Activated T-helper 1 cell treated with anti-CD3 and anti-CD28 coated beads, Interleukin-12 subunit alpha, Interleukin-12 subunit beta, Interleukin-2, Interleukin-4 antibody, amounts not matched to agents 30 ng/mL and 10 ng/mL and 1 ng/mL, durations not matched to agents 14 hours and 24 hours and 36 hours (primary cell): ENCODE measurements around the gene PIGK. TPM values are rescaled to one million over a fixed set of nuclear protein-coding genes. Genes with fewer than 3 reads are reported as not detected.

Experiments
- DNase-seq: peaks from one replicate; pipeline ENCODE4 v3.0.0; 2021; ENCODE audit warnings: low spot score
- H3K27ac Mint-ChIP-seq: one replicate; pipeline ENCODE4 v1.8.0; 2021; ENCODE audit warnings: mild to moderate bottlenecking, mixed read lengths
- H3K27me3 Mint-ChIP-seq: one replicate; pipeline ENCODE4 v1.8.0; 2022; ENCODE audit warnings: mild to moderate bottlenecking, moderate library complexity, mixed read lengths; ENCODE audit not compliant: insufficient read depth
- H3K36me3 Mint-ChIP-seq: one replicate; pipeline ENCODE4 v1.8.0; 2021; ENCODE audit warnings: low read depth, mixed read lengths
- H3K4me1 Mint-ChIP-seq: one replicate; pipeline ENCODE4 v1.8.0; 2021; ENCODE audit warnings: low read depth, mixed read lengths
- H3K4me3 Mint-ChIP-seq: one replicate; pipeline ENCODE4 v1.8.0; 2021; ENCODE audit warnings: mild to moderate bottlenecking, moderate library complexity, mixed read lengths
- H3K9me3 Mint-ChIP-seq: one replicate; pipeline ENCODE4 v1.8.0; 2021; ENCODE audit warnings: mixed read lengths
- intact Hi-C: fragments of 100-400 bp; cut with micrococcal nuclease; formaldehyde crosslinking; loops from one replicate; pipeline ENCODE4 v1.15.1; 2024
- total RNA-seq: library from RNA; stranded (reverse); gene quantifications from 2 replicates; pipeline ENCODE4 v1.2.3, GENCODE V29; 2022

Gene PIGK
- 15.9 and 19.4 TPM in 2 replicates for total RNA-seq

DNA sequence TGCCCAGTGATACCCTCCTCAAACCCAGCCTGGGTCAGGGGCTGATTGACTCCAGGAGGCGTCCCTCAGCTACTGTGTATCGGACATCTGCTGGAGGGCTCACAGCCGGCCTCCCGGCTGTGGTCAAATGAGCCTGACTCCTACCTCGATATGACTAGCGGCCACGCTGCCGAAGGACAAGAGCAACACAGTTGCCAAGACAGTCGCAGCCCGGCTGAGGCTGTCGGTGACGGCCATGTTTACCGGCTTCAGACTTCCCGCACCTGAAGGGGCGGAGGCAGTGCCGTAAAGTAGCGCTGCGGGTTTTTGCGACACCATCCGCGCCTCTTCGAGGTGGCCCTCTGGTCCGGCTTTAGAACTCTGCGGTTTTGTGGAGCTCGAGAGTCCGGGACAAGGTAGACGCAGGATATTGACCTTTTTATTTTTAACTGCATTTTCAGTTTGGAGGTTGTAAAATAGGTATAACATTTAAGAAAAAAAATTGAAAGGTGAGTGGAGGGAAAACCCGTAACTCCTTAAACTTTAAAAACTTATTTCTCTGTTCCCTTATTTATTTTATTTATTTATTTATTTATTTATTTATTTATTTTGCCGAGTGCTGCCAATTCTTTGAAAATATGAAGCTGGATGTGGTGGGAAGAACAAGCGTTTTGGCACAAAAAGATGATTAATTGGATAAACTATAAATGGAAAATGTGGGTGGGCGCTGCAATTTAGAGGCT is at the start of gene PIGK:
Gene PIGK (minus strand): TSS at position 265 of the 722 bp plus-strand sequence. CDS start 28 bp downstream, at position 237.
- Mint-ChIP-seq H3K4me1 (peaks cover 26% of the 10 kb centered on the region), H3K9me3 (no peaks in the 10 kb centered on the region), H3K27me3 (no peaks in the 10 kb centered on the region), H3K4me3 (peak within 1 kb of the TSS; percentile 92), H3K36me3 (peaks cover 9% of the 10 kb centered on the region), H3K27ac (peak within 1 kb of the TSS; percentile 84)
- intact Hi-C loops = loop anchor here (2.0 to 10.0 kb wide), 10 partner anchors 63 to 1497 kb away; partner anchors contain the start of genes ACADM, AK5, IFI44L and MIGA1
- DNase-seq = peak; percentile 85

DNA sequence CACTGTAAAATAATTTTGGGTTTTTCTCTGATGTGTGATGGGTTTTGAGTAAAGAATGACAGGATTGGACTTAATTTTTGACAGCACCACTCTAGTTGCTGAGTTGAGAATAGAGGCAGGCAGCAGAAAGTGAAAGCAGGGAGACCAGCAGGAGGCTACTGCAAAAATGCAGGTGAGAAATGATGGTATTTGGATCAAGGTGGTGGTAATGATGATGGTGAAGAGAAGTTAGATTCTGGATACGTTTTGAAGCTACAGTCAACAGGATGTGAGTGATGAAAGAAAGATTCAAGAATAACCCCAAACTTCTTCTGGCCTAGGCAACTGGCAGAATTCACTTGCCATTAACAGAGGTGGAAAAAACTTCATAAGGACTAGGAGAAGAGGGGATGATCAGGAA is 47.8 kb upstream of the PIGK start:
- Mint-ChIP-seq H3K27ac (no peak overlapping the region), H3K27me3 (peaks cover 3% of the 10 kb centered on the region), H3K9me3 (no peaks in the 10 kb centered on the region), H3K4me3 (no peak overlapping the region), H3K4me1 (no peaks in the 10 kb centered on the region), H3K36me3 (no peaks in the 10 kb centered on the region)
- intact Hi-C loops = no loop called here
- no peak for DNase-seq

DNA sequence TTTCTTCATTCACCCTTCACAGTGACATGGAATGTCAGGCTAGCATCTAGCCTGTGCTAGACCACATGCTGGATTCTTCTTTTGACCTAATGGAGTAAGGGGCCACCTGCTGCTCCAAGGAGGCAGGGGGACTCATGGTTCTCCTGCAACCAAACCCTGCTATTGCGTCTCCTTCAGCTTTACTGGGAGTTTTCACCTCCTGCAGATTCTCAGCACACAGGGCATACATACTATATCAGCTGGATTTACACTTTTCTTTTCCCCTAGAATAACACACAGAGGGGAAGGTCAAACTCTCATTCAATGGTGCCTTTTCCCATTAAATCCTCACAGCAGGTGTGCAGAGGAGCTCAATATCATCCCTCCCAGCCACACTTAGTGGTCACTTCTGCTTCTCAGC is 46.0 kb upstream of the PIGK start:
- Mint-ChIP-seq H3K27ac (no peak overlapping the region), H3K4me3 (no peak overlapping the region)
- DNase-seq = no peak

DNA sequence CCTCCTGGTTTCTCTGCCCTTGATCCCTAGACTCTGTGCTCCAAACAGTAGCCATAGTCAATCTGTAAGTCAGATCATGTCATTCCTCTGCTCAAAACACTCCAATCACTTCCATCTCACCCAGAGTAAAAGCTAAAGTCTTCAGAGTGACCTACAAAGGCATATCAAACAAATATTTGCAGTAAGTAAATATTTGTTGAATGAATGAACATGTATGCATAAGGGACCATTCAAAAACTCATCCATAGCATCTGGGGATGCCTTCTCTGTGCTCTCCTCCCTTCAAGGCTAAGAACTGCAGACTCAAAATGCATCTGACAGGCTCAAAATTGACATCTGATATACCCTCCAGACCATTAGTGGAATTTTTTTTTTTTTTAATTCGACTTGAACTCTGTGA is 44.5 kb upstream of the PIGK start:
- Mint-ChIP-seq H3K4me3 (no peak overlapping the region), H3K36me3 (no peaks in the 10 kb centered on the region), H3K4me1 (no peaks in the 10 kb centered on the region), H3K9me3 (no peaks in the 10 kb centered on the region), H3K27me3 (peaks cover 3% of the 10 kb centered on the region), H3K27ac (no peak overlapping the region)
- intact Hi-C loops = no loop called here
- DNase-seq = no peak

More for the DNA sequence above, 46.0 kb upstream of the PIGK start:
- H3K27me3 Mint-ChIP-seq = peaks cover 3% of the 10 kb centered on the region
- H3K9me3 Mint-ChIP-seq = no peaks in the 10 kb centered on the region
- no peaks in the 10 kb centered on the region for H3K36me3 Mint-ChIP-seq
- intact Hi-C loops = no loop called here
- H3K4me1 Mint-ChIP-seq = no peaks in the 10 kb centered on the region

DNA sequence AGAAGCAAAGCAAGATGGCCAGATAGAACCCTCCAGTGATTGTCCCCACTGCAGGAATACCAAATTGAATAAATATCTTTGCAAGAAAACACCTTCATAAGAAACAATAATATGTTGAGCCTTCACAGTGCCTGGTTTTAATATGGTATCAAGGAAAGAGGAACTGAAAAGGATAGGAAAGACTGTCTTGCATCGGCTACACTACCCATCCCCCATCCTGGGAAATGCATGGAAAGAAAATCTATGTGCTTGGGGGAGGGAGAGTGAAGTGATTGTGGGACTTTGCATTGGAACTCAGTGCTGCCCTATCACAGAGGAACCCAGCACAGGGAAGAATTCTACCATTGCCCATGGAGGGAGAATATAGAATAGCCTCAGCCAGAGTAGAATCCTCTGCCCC is 34.0 kb upstream of the PIGK start:
- Mint-ChIP-seq H3K27ac (no peak overlapping the region), H3K4me1 (no peaks in the 10 kb centered on the region), H3K36me3 (no peaks in the 10 kb centered on the region), H3K9me3 (peaks cover 36% of the 10 kb centered on the region), H3K4me3 (no peak overlapping the region), H3K27me3 (no peaks in the 10 kb centered on the region)
- intact Hi-C loops = no loop called here
- no peak for DNase-seq

DNA sequence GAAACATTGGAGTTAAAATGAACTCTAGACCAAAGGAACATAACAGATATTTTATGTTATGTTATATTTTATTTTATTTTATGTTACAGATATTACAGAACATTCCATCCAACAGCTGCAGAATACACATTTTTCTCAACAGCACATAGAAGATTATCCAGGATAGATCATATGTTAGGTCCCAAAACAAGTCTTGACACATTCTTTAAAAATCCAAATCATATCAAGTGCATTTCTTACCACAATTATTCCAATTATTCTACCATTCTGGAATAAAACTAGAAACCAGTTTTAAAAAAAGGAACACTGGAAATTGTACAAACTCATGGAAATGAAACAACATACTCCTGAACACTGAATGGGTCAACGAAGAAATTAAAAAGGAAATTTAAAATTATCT is 30.9 kb upstream of the PIGK start:
- H3K9me3 Mint-ChIP-seq = peaks cover 42% of the 10 kb centered on the region
- H3K4me1 Mint-ChIP-seq = no peaks in the 10 kb centered on the region
- peaks cover 3% of the 10 kb centered on the region for H3K27me3 Mint-ChIP-seq
- DNase-seq = no peak
- no peak overlapping the region for H3K4me3 Mint-ChIP-seq
- no peak overlapping the region for H3K27ac Mint-ChIP-seq
- intact Hi-C loops = no loop called here
- H3K36me3 Mint-ChIP-seq = no peaks in the 10 kb centered on the region

DNA sequence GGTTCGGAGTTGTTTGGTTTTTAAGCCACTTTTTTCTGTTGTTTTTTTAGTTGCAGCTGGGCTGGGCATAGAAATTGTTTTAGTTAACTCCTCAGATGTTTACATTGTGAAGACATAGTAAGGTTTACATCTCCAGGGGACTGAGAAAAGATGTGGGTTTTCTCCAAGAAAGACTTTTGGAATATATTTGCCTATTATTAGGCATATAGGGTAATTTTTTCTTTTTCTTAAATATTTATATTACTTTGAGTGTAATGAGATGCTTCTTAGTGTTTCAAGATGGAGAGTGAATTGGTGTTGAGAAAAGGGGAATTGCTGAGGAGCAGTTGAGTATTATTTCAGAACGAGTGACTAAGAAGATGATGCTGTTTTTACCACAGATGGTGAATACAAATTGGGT is 26.6 kb upstream of the PIGK start:
- Mint-ChIP-seq H3K27ac (no peak overlapping the region), H3K9me3 (peaks cover 29% of the 10 kb centered on the region), H3K36me3 (no peaks in the 10 kb centered on the region), H3K4me1 (no peaks in the 10 kb centered on the region), H3K4me3 (no peak overlapping the region), H3K27me3 (peaks cover 3% of the 10 kb centered on the region)
- DNase-seq = no peak
- intact Hi-C loops = no loop called here

DNA sequence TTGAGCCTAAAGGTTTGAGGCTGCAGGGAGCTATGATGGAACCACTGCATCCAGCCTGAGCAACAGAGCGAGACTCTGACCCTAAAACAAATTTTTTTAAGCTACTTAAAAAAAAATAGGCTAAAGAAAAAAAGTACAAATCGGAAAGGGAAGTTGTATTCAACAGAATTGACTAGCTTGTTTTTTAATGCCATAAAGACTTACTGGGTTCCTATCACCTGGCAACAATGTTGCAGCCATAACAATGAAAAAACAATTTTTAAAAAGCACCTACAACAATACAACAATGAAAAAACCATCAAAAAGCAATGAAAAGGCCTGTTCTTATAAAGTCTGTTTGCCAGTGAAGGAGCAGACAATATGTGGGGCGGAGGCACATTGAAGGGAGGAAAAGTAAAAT is 20.1 kb upstream of the PIGK start:
- Mint-ChIP-seq H3K36me3 (no peaks in the 10 kb centered on the region), H3K4me1 (no peaks in the 10 kb centered on the region), H3K9me3 (no peaks in the 10 kb centered on the region), H3K27me3 (no peaks in the 10 kb centered on the region), H3K27ac (no peak overlapping the region), H3K4me3 (no peak overlapping the region)
- intact Hi-C loops = no loop called here
- no peak for DNase-seq

DNA sequence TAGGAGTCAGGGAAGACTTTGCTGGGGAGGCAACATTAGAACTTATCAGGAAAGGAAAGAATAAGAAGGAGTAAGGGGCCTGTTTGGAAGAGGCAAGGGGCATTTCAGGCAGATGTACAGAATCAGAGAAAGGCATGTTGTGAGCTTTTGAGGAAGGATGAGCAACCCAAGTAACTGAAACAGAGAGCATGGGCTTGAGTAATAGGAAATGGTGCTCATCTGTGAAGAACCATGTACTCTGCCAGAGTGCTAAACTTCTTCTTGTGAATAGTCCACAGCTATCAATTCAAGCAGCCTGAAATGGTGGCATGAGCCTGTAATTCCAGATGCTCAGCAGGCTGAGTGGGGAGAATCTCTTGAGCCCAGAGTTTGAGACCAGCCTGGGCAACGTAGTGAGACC is 19.2 kb upstream of the PIGK start:
- DNase-seq = no peak
- no peaks in the 10 kb centered on the region for H3K36me3 Mint-ChIP-seq
- no peak overlapping the region for H3K4me3 Mint-ChIP-seq
- intact Hi-C loops = no loop called here
- no peaks in the 10 kb centered on the region for H3K4me1 Mint-ChIP-seq
- H3K9me3 Mint-ChIP-seq = no peaks in the 10 kb centered on the region
- no peak overlapping the region for H3K27ac Mint-ChIP-seq
- no peaks in the 10 kb centered on the region for H3K27me3 Mint-ChIP-seq

DNA sequence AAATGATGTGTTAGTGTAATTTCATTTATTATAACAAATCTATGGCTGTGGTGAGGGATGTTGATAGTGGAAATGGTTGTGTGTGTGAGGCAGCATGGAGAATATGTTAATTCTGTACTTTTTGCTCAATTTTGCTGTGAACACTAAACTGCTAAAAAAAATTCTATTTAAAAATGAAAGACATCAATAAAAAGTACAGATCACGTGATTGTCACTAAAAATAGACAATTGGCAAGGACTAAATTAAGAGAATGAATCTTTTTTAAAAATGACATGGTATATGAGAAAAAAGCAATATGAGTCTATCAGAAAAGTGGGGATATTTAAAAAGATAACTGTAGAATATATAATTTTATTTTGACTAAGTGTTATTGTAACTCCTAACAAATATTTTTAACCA is 15.7 kb upstream of the PIGK start:
- peaks cover 5% of the 10 kb centered on the region for H3K9me3 Mint-ChIP-seq
- H3K36me3 Mint-ChIP-seq = no peaks in the 10 kb centered on the region
- no peaks in the 10 kb centered on the region for H3K27me3 Mint-ChIP-seq
- H3K4me3 Mint-ChIP-seq = no peak overlapping the region
- no peaks in the 10 kb centered on the region for H3K4me1 Mint-ChIP-seq
- no peak for DNase-seq
- intact Hi-C loops = no loop called here
- H3K27ac Mint-ChIP-seq = no peak overlapping the region

DNA sequence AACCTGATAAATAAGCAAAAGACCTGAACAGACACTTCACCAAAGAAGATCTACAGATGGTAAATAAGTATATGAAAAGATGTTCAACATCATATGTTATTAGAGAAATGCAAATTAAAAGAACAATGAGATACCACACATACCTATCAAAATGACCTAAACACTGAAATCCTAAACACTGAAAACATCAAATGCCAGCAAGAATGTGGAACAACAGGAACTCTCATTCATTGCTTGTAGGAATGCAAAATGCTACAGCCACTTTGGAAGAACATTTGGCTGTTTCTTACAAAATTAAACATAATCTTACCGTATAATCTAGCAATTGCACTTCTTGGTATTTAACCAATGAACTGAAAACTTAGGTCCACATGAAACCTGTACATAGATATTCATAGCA is 14.9 kb upstream of the PIGK start:
- H3K27ac Mint-ChIP-seq = no peak overlapping the region
- H3K9me3 Mint-ChIP-seq = peaks cover 5% of the 10 kb centered on the region
- DNase-seq = no peak
- H3K4me1 Mint-ChIP-seq = no peaks in the 10 kb centered on the region
- H3K4me3 Mint-ChIP-seq = no peak overlapping the region
- no peaks in the 10 kb centered on the region for H3K27me3 Mint-ChIP-seq
- intact Hi-C loops = no loop called here
- no peaks in the 10 kb centered on the region for H3K36me3 Mint-ChIP-seq

DNA sequence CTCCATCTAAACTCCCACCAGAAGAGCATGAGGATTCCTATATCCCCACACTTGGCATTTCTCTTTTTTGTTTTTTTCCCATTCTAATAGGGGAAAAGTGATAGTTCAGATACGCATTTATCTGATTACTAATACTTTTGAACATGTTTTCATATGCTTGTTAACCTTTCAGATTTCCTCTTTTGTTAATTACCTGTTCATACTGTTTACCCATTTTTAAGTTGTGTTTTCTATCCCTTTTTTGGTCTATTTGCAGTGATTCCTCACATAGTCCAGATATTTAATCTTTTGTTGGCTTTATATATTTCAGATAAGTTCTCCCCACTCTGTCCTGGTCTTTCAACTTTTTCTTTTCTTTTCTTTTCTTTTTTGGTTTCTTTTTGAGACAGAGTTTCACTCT is 13.6 kb upstream of the PIGK start:
- DNase-seq = no peak
- intact Hi-C loops = no loop called here
- H3K4me3 Mint-ChIP-seq = no peak overlapping the region
- no peaks in the 10 kb centered on the region for H3K36me3 Mint-ChIP-seq
- H3K27me3 Mint-ChIP-seq = no peaks in the 10 kb centered on the region
- peaks cover 5% of the 10 kb centered on the region for H3K9me3 Mint-ChIP-seq
- H3K27ac Mint-ChIP-seq = no peak overlapping the region
- H3K4me1 Mint-ChIP-seq = no peaks in the 10 kb centered on the region

DNA sequence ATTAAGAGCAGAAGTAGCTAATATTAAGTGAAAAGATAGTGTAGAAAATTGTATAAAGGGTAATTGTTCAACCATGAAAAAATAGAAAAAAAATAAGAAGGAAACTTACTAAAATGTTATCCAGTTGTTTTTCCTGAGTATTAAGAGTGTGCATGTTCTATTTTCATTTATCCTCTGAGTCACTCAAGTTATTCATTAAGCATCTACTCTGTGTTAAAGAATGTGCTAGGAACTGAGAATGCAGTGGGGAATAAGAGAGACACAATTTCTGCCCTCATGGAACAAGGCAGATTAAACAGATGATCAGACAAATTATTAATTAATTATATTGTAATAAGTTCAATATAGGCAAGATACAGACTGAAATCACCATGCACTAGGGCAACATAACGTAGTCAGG is 10.8 kb upstream of the PIGK start:
- Mint-ChIP-seq H3K4me1 (no peaks in the 10 kb centered on the region), H3K36me3 (no peaks in the 10 kb centered on the region)
- intact Hi-C loops = no loop called here

DNA sequence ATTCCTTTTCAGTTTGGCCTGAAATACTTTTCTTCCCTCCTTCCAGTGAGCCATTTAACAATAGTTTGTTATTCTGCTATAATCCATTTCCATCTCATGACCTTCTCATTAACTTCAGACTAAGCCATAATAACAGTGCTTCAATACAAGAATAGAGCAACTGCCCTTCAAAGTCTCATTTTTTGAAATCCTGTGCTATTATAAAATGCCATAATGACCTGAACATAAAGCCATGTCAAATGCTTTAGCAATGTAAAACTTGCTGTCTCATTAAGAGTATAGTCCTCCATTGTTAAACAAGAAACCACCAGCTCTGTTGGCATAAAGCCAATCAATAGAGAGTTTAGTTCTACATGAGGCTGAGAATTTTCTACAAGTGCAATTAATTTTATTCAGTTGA is 9.6 kb upstream of the PIGK start:
- Mint-ChIP-seq H3K4me1 (no peaks in the 10 kb centered on the region), H3K9me3 (peaks cover 5% of the 10 kb centered on the region), H3K27ac (no peak overlapping the region), H3K4me3 (no peak overlapping the region), H3K27me3 (no peaks in the 10 kb centered on the region), H3K36me3 (no peaks in the 10 kb centered on the region)
- no peak for DNase-seq
- intact Hi-C loops = no loop called here

More for the DNA sequence above, 10.8 kb upstream of the PIGK start:
- H3K9me3 Mint-ChIP-seq = peaks cover 5% of the 10 kb centered on the region
- no peak for DNase-seq
- H3K27me3 Mint-ChIP-seq = no peaks in the 10 kb centered on the region
- no peak overlapping the region for H3K27ac Mint-ChIP-seq
- no peak overlapping the region for H3K4me3 Mint-ChIP-seq
